Caco-2 (cell line): ENCODE results near the gene OR51A7. TPM values are rescaled to one million over a fixed set of nuclear protein-coding genes. Genes with fewer than 3 reads are reported as not detected.

Source experiments
- BruUV-seq: library from RNA; stranded (reverse); fragments of 400-500 nt; replicated peaks from 2 replicates; lab custom pipeline; 2021; lab: Mats Ljungman, UMichigan
- CTCF ChIA-PET: fragments of 300-600 bp; sonication (Branson Sonifier 250); formaldehyde crosslinking; loops from one replicate; lab custom pipeline; 2022; ENCODE audit warnings: antibody characterized with exemption; lab: Charles Lee
- POLR2A ChIA-PET: fragments of 300-600 bp; sonication (Branson Sonifier 250); formaldehyde crosslinking; loops from one replicate; lab custom pipeline; 2022; ENCODE audit warnings: antibody characterized with exemption; lab: Charles Lee
- DNase-seq, 2 experiments: peaks; one replicate each; pipeline versions ENCODE4 v3.0.0 to v3.0.0-alpha.2; 2020 to 2022
- H3K27me3 ChIP-seq: replicated peaks from 2 replicates; pipeline ENCODE4 v1.6.0; 2011; ENCODE audit warnings: low read length; ENCODE audit not compliant: control insufficient read depth, insufficient read depth
- H3K36me3 ChIP-seq: 2 replicates; pipeline ENCODE4 v1.5.1; 2011; ENCODE audit warnings: low read length; ENCODE audit not compliant: control insufficient read depth, insufficient read depth
- H3K4me1 ChIP-seq: fragments of 250-450 bp; sonication (Bioruptor Pico); 2 replicates; pipeline ENCODE4 v1.5.1; 2020; ENCODE audit warnings: mild to moderate bottlenecking
- H3K4me3 ChIP-seq: 2 replicates; pipeline ENCODE4 v1.5.1; 2011; ENCODE audit warnings: low read depth, mild to moderate bottlenecking, control low read depth, low read length
- H3K9me3 ChIP-seq: fragments of 250-450 bp; sonication (Bioruptor Pico); 2 replicates; pipeline ENCODE4 v1.5.1; 2020; ENCODE audit warnings: mild to moderate bottlenecking, moderate library complexity
- H3K27ac Mint-ChIP-seq: one replicate; pipeline ENCODE4 v1.8.0; 2022; ENCODE audit warnings: mixed read lengths; ENCODE audit not compliant: unreplicated experiment
- H3K27me3 Mint-ChIP-seq: one replicate; pipeline ENCODE4 v1.8.0; 2022; ENCODE audit warnings: mixed read lengths; ENCODE audit not compliant: insufficient read depth, unreplicated experiment
- H3K36me3 Mint-ChIP-seq: one replicate; pipeline ENCODE4 v1.8.0; 2022; ENCODE audit warnings: mild to moderate bottlenecking, mixed read lengths; ENCODE audit not compliant: insufficient read depth, unreplicated experiment
- H3K4me1 Mint-ChIP-seq: one replicate; pipeline ENCODE4 v1.8.0; 2022; ENCODE audit warnings: low read depth, mixed read lengths; ENCODE audit not compliant: unreplicated experiment
- H3K4me3 Mint-ChIP-seq: one replicate; pipeline ENCODE4 v1.8.0; 2022; ENCODE audit warnings: mild to moderate bottlenecking, moderate library complexity, mixed read lengths; ENCODE audit not compliant: unreplicated experiment
- H3K9me3 Mint-ChIP-seq: one replicate; pipeline ENCODE4 v1.8.0; 2022; ENCODE audit warnings: mixed read lengths; ENCODE audit not compliant: unreplicated experiment
- intact Hi-C: fragments of 100-400 bp; cut with micrococcal nuclease; formaldehyde crosslinking; loops from one replicate; pipeline ENCODE4 v1.10.0; 2022; ENCODE audit not compliant: unreplicated experiment
- total RNA-seq: library from RNA; stranded (reverse); gene quantifications from 2 replicates; pipeline ENCODE4 v1.2.3, GENCODE V29; 2022
- TF ChIP-seq, protein P1 (sequence below), 2 experiments: fragments of 200-600 bp in 1 of 2; IDR thresholded peaks; 1 replicate in 1 of 2; 2 replicates in 1 of 2; pipeline versions ENCODE4 v1.5.1 to v1.8.0; 2011 to 2022; ENCODE audit warnings: antibody characterized with exemption in 1 of 2, control low read depth in 1 of 2, inconsistent platforms in 1 of 2, low read depth in 1 of 2, low read length in 1 of 2, mild to moderate bottlenecking in 1 of 2, moderate library complexity in 1 of 2; ENCODE audit not compliant: insufficient read depth in 1 of 2, severe bottlenecking in 1 of 2, unreplicated experiment in 1 of 2

The OR51A7 gene
- total RNA-seq, 1 experiment from 2014 or later = not detected

DNA sequence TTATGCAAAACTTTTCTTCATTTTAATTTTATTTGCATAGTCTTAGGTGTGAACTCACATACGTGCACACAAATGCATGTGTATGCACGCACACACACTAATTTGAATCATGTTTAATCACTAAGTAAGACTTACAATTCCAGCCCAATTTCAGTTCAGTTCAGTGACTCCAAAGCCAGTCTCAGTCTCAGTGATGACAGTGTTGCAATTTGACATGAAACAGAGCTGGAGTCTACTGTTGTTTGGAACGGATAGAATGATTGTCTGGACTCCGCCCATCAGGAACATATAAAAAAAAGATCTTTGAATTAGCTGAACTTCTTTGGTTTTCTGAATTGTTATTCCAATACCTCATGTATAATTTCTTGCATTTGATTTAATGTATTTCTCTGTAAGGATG lies 39.7 kb upstream of the OR51A7 start:
- BruUV-seq = no TSS peak
- H3K36me3 ChIP-seq = no peaks in the 10 kb centered on the region
- ChIA-PET POLR2A (no interaction called here), CTCF (no interaction called here)
- no peaks in the 10 kb centered on the region for H3K27me3 ChIP-seq
- H3K4me1 Mint-ChIP-seq = no peaks in the 10 kb centered on the region
- H3K9me3 Mint-ChIP-seq = no peaks in the 10 kb centered on the region
- H3K4me3 Mint-ChIP-seq = no peak overlapping the region
- DNase-seq = no peak
- intact Hi-C loops = no loop called here
- H3K4me3 ChIP-seq = no peak overlapping the region
- no peaks in the 10 kb centered on the region for H3K4me1 ChIP-seq
- H3K27me3 Mint-ChIP-seq = peaks cover 3% of the 10 kb centered on the region
- TF ChIP-seq, protein P1, sequence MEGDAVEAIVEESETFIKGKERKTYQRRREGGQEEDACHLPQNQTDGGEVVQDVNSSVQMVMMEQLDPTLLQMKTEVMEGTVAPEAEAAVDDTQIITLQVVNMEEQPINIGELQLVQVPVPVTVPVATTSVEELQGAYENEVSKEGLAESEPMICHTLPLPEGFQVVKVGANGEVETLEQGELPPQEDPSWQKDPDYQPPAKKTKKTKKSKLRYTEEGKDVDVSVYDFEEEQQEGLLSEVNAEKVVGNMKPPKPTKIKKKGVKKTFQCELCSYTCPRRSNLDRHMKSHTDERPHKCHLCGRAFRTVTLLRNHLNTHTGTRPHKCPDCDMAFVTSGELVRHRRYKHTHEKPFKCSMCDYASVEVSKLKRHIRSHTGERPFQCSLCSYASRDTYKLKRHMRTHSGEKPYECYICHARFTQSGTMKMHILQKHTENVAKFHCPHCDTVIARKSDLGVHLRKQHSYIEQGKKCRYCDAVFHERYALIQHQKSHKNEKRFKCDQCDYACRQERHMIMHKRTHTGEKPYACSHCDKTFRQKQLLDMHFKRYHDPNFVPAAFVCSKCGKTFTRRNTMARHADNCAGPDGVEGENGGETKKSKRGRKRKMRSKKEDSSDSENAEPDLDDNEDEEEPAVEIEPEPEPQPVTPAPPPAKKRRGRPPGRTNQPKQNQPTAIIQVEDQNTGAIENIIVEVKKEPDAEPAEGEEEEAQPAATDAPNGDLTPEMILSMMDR (IDR thresholded peaks at IDR 0.05; ENCODE audit: insufficient read depth in 1 of 2, low read depth in 1 of 2, low read length in 1 of 2, severe bottlenecking in 1 of 2, unreplicated experiment in 1 of 2) = no peak
- H3K9me3 ChIP-seq = no peaks in the 10 kb centered on the region; the same call in 1 of the 2 replicates
- no peak overlapping the region for H3K27ac Mint-ChIP-seq
- H3K36me3 Mint-ChIP-seq = no peaks in the 10 kb centered on the region

DNA sequence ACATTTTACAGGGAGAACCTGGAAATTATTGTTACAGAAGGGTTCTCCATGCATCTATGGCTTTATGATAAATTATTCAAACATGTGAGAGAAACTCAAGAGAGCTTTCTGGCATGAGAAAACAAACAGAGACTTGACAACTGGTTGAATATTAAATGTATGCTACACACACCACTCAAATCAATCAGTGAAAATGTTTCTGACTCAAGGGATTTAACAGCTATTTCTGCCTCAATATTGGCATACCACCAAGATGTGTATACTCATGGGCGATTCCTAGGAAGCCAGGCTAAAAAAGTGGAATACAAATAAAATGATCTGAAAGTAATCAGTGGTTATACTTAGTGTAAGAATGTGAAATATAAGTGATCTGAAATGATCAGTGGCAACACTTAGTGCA lies 37.7 kb upstream of the OR51A7 start:
- Histone ChIP-seq H3K9me3 (no peaks in the 10 kb centered on the region; the same call in 1 of the 2 replicates), H3K4me3 (no peak overlapping the region), H3K4me1 (no peaks in the 10 kb centered on the region), H3K36me3 (no peaks in the 10 kb centered on the region), H3K27me3 (no peaks in the 10 kb centered on the region)
- ChIA-PET POLR2A (no interaction called here), CTCF (no interaction called here)
- Mint-ChIP-seq H3K4me3 (no peak overlapping the region), H3K27ac (no peak overlapping the region), H3K27me3 (peaks cover 3% of the 10 kb centered on the region), H3K4me1 (no peaks in the 10 kb centered on the region), H3K9me3 (no peaks in the 10 kb centered on the region), H3K36me3 (no peaks in the 10 kb centered on the region)
- no TSS peak for BruUV-seq
- intact Hi-C loops = no loop called here
- TF ChIP-seq, protein P1 (IDR thresholded peaks at IDR 0.05; ENCODE audit: insufficient read depth in 1 of 2, low read depth in 1 of 2, low read length in 1 of 2, severe bottlenecking in 1 of 2, unreplicated experiment in 1 of 2) = no peak
- DNase-seq = no peak

DNA sequence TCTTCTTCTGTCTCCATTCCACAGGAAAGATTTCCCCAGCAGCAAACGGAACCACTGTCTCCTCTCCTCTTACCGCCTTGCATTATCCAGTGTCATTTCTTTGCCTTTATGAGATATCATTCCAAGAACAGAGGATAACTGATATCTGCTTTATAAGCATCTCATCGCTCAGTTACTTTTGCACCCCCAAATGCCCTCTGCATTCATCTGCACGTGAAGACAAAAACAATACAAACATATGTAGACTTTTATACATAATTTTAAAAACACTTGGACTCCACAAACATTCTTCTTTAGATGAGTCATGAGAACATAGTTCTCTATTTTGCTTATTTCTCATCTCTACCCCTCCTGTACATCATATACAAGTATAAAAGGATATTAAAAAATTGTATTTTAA lies 22.4 kb upstream of the OR51A7 start:
- intact Hi-C loops = no loop called here
- H3K4me3 ChIP-seq = no peak overlapping the region
- no peaks in the 10 kb centered on the region for H3K9me3 Mint-ChIP-seq
- DNase-seq = no peak
- POLR2A ChIA-PET = no interaction called here
- H3K36me3 Mint-ChIP-seq = no peaks in the 10 kb centered on the region
- no peak overlapping the region for H3K27ac Mint-ChIP-seq
- H3K9me3 ChIP-seq = no peaks in the 10 kb centered on the region
- H3K36me3 ChIP-seq = no peaks in the 10 kb centered on the region
- H3K4me3 Mint-ChIP-seq = no peak overlapping the region
- H3K27me3 Mint-ChIP-seq = peaks cover 8% of the 10 kb centered on the region
- TF ChIP-seq, protein P1 (IDR thresholded peaks at IDR 0.05; ENCODE audit: insufficient read depth in 1 of 2, low read depth in 1 of 2, low read length in 1 of 2, severe bottlenecking in 1 of 2, unreplicated experiment in 1 of 2) = no peak
- CTCF ChIA-PET = no interaction called here
- BruUV-seq = no TSS peak
- H3K27me3 ChIP-seq = no peaks in the 10 kb centered on the region
- no peaks in the 10 kb centered on the region for H3K4me1 ChIP-seq
- H3K4me1 Mint-ChIP-seq = no peaks in the 10 kb centered on the region
